Coronary artery (tissue), 2 donors: ENCODE data around the gene SLC16A3.

Experiments used
- DNase-seq: peaks from one replicate; pipeline ENCODE4 v3.0.0-alpha.2; 2017; ENCODE audit warnings: low spot score
- H3K27ac ChIP-seq, 2 donors: fragments of 200-600 bp; sonication (generic); one replicate each; pipeline ENCODE4 v1.5.1; 2016 to 2019
- H3K4me3 ChIP-seq: fragments of 200-600 bp; sonication (generic); 2 replicates; pipeline ENCODE4 v1.5.1; 2016; ENCODE audit warnings: mild to moderate bottlenecking, moderate library complexity
- TF ChIP-seq, protein P1 (sequence below): fragments of 200-600 bp; sonication (generic); IDR thresholded peaks from one replicate; pipeline ENCODE4 v1.5.1; 2019; ENCODE audit warnings: antibody characterized with exemption

Gene SLC16A3

DNA sequence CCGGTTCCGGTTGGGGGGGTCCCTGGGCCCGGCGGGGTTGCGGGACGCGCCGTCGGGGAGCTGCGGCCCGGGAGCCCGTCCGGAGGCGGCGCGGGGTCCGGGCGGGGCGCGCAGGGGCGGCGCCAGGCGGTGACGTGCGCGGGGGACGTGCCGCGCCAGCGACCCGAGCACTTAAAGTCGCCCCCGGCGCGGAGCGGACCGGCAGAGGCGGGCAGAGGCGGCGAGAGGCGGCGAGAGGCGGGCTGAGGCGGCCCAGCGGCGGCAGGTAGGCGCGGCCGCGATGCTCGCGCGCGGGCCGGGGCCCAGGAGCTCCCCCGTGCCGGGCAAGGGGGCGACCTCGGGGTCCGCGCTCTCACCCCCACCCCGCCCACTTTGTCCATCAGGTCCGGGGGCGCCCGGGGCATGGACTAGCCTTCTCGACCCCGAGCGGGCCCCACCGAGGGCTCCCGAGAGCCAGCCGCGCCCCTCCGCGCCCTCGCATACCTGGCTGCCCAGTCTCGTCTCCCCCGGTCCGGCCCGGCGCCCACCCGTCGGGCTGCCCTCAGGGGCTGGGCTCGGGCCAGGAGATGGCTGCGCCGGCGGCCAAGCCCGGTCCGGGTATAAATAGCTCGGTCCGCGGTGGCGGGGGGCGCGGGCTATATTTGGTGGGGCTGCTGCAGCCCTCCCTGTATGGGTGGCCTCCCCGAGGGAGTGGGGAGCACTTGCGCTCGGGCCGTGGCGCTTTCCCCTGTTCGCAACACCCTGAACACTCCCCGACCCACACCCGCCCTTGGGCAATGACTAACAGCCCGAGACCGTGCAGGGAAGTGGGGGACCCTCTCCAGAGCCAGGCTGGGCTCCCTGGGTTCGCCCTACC is at the start of gene SLC16A3:
Gene SLC16A3 (plus strand): TSS at position 201 of the 856 bp plus-strand sequence. CDS start 6,967 bp downstream, outside the sequence.
- H3K4me3 ChIP-seq, result peak within 1 kb of the TSS; percentile 90
- TF ChIP-seq, protein P1, sequence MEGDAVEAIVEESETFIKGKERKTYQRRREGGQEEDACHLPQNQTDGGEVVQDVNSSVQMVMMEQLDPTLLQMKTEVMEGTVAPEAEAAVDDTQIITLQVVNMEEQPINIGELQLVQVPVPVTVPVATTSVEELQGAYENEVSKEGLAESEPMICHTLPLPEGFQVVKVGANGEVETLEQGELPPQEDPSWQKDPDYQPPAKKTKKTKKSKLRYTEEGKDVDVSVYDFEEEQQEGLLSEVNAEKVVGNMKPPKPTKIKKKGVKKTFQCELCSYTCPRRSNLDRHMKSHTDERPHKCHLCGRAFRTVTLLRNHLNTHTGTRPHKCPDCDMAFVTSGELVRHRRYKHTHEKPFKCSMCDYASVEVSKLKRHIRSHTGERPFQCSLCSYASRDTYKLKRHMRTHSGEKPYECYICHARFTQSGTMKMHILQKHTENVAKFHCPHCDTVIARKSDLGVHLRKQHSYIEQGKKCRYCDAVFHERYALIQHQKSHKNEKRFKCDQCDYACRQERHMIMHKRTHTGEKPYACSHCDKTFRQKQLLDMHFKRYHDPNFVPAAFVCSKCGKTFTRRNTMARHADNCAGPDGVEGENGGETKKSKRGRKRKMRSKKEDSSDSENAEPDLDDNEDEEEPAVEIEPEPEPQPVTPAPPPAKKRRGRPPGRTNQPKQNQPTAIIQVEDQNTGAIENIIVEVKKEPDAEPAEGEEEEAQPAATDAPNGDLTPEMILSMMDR, result no peak
- H3K27ac ChIP-seq, result peak within 1 kb of the TSS; percentile 78 to 92
- DNase-seq, result no peak

- DNase-seq, result no peak
- Histone ChIP-seq H3K4me3 (no peak overlapping the region), H3K27ac (no peak overlapping the region)
- TF ChIP-seq, protein P1, result no peak
These were observed 49.4 kb upstream of the SLC16A3 start for GRCh38 chr17:82179412-82179811.

DNA sequence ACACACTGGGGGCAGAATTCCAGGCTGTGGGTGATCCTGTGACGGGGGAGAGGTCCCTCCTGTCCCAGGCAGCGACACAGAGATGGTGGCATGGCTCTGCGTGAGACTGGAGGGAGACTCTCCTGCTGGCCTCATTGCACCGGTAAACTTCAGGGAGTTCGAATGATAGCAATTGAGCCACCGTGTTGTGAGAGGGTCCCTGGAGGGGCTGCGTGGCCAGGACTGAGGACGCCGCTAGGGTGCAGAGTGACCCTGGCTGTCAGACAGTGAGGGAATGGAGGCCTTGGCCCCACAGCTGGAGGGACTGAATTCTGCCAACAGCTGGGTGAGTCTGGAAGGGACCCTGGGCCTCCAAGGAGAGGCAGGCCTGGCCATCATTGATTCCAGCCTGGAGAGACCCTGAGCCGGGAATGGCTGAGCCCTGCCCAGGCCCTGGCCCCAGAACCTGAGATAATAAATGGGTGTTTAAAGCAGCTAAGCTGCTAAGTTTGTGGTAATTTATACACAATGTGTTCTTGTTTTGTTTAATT is 48.8 kb upstream of the SLC16A3 start:
- Histone ChIP-seq H3K4me3 (no peak overlapping the region), H3K27ac (no peak overlapping the region)
- TF ChIP-seq, protein P1, result no peak
- no peak for DNase-seq

GRCh38 chr17:82180776-82181528 is 47.9 kb upstream of the SLC16A3 start:
- TF ChIP-seq, protein P1, result no peak
- Histone ChIP-seq H3K4me3 (no peak overlapping the region), H3K27ac (no peak overlapping the region)
- no peak for DNase-seq

DNA sequence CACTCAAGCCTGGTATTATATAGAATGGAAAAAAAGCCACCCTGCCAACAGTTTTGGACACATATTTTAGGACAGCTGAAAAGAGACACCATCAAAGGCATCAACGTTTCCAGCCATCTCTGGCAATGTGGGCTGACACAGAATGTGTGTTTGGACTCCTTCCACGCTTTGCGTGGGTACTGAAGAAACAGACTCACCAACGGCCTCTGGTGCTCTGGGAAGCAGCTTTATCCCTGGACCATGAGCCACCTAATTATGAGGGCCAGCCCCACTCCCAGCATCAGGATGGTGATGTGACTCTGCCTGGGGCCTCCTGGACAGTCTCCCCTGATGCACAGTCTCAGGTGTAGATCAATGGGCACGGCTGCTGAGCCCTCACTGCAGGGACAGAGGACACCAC is 44.1 kb upstream of the SLC16A3 start:
- Histone ChIP-seq H3K27ac (no peak overlapping the region), H3K4me3 (no peak overlapping the region)
- DNase-seq, result no peak
- TF ChIP-seq, protein P1, result no peak

DNA sequence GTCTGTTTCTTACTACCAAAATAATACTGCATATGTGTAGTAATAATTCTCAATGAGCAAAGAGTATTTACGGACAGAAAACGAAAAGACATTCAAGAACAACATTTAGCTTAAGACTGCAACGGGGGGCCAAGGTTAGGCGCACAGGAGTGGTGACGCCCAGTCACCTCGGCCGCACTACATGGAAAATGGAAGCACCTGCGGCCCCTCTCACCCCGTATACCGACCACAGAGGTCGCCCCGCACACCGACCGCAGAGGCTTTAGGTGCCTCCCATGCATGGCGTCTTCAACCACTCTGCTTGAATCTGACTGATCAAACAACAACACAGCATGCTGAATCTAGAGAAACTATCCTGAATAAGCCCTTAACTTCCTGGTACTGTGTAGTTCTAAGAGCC is 42.6 kb upstream of the SLC16A3 start:
- Histone ChIP-seq H3K4me3 (no peak overlapping the region), H3K27ac (no peak overlapping the region)
- no peak for DNase-seq
- TF ChIP-seq, protein P1, result no peak
